ENCODE measurements around the gene MAML3.
"Not testable (repeated sequence)": the region's sequence is repeated elsewhere in the genome, so short reads cannot be mapped to it uniquely, and the experiment has no call there.

The MAML3 gene

GRCh38 chr4:139710073-139710472 lies 443.9 kb downstream of the MAML3 start:
- no peak for DNase-seq
- H3K4me3 ChIP-seq (ENCODE audit: low read depth, low read length): no peak overlapping the region
- no peaks in the 10 kb centered on the region; the same call in 1 of the 2 replicates for H3K9me3 ChIP-seq
- no peaks in the 10 kb centered on the region for H3K4me1 ChIP-seq
- H3K27me3 ChIP-seq: no peaks in the 10 kb centered on the region
- TF ChIP-seq CTCF (IDR thresholded peaks at IDR 0.05; ENCODE audit: low read depth, low read length): no peak
- peaks cover 3% of the 10 kb centered on the region for H3K36me3 ChIP-seq

- Histone ChIP-seq H3K4me3 (ENCODE audit: low read depth, low read length) (no peak overlapping the region), H3K27me3 (no peaks in the 10 kb centered on the region), H3K4me1 (no peaks in the 10 kb centered on the region), H3K36me3 (peaks cover 2% of the 10 kb centered on the region; the same call in 1 of the 2 replicates), H3K9me3 (no peaks in the 10 kb centered on the region; the same call in 1 of the 2 replicates)
- no peak for TF ChIP-seq CTCF (IDR thresholded peaks at IDR 0.05; ENCODE audit: low read depth, low read length)
- no peak for DNase-seq
Measured at GRCh38 chr4:139709660-139710059, 444.3 kb downstream of the MAML3 start.

GRCh38 chr4:139704915-139705485 lies 449.0 kb downstream of the MAML3 start:
- peaks cover 2% of the 10 kb centered on the region; the same call in 1 of the 2 replicates for H3K36me3 ChIP-seq
- DNase-seq: no peak
- H3K9me3 ChIP-seq: no peaks in the 10 kb centered on the region; the same call in 1 of the 2 replicates
- H3K4me3 ChIP-seq (ENCODE audit: low read depth, low read length): no peak overlapping the region
- H3K27me3 ChIP-seq: no peaks in the 10 kb centered on the region
- TF ChIP-seq CTCF (IDR thresholded peaks at IDR 0.05; ENCODE audit: low read depth, low read length): peak; percentile 49
- no peaks in the 10 kb centered on the region for H3K4me1 ChIP-seq

- no peak for TF ChIP-seq CTCF (IDR thresholded peaks at IDR 0.05; ENCODE audit: low read depth, low read length)
- no peaks in the 10 kb centered on the region for H3K9me3 ChIP-seq
- no peak for DNase-seq
- no peak overlapping the region for H3K4me3 ChIP-seq (ENCODE audit: low read depth, low read length)
- H3K4me1 ChIP-seq: no peaks in the 10 kb centered on the region
- H3K36me3 ChIP-seq: no peaks in the 10 kb centered on the region
- H3K27me3 ChIP-seq: no peaks in the 10 kb centered on the region
Measured at GRCh38 chr4:139700568-139700967, 453.4 kb downstream of the MAML3 start.

- H3K9me3 ChIP-seq; H3K27me3 ChIP-seq; DNase-seq; H3K36me3 ChIP-seq; H3K4me3 ChIP-seq (ENCODE audit: low read depth, low read length); H3K4me1 ChIP-seq: not testable (repeated sequence)
- peak; percentile 28 for TF ChIP-seq CTCF (IDR thresholded peaks at IDR 0.05; ENCODE audit: low read depth, low read length)
Measured at GRCh38 chr4:139698167-139698925, 455.6 kb downstream of the MAML3 start.

GRCh38 chr4:139696491-139696890 lies 457.5 kb downstream of the MAML3 start:
- no peak for TF ChIP-seq CTCF (IDR thresholded peaks at IDR 0.05; ENCODE audit: low read depth, low read length)
- Histone ChIP-seq H3K4me3 (ENCODE audit: low read depth, low read length) (no peak overlapping the region), H3K36me3 (no peaks in the 10 kb centered on the region), H3K9me3 (no peaks in the 10 kb centered on the region), H3K27me3 (no peaks in the 10 kb centered on the region), H3K4me1 (peaks cover 5% of the 10 kb centered on the region; the same call in 1 of the 2 replicates)
- DNase-seq: no peak

Measured in BE2C (cell line).